Gastrocnemius medialis (tissue), 4 donors: ENCODE results near the gene IFNA13. TPM values are rescaled to one million over a fixed set of nuclear protein-coding genes. Genes with fewer than 3 reads are reported as not detected.

Source experiments
- ATAC-seq, 2 donors: fragments of 150-250 bp; one replicate each; pipeline ENCODE4 v1.9.1; 2016
- DNase-seq, 2 donors: peaks; one replicate each; pipeline ENCODE4 v3.0.0-alpha.2; 2019
- H3K27ac ChIP-seq, 4 donors: fragments of 200-600 bp; sonication (generic); 1 replicate in 1 of 4; 2 replicates in 3 of 4; pipeline ENCODE4 v1.5.1; 2016 to 2018; ENCODE audit warnings: mild to moderate bottlenecking in 2 of 4, moderate library complexity in 1 of 4
- H3K27me3 ChIP-seq, 3 donors: fragments of 200-600 bp; sonication (generic) in 2 of 3; 1 replicate in 1 of 3; 2 replicates in 2 of 3; pipeline versions ENCODE4 v1.5.1 to v1.6.0; 2016 to 2019; ENCODE audit warnings: mild to moderate bottlenecking in 1 of 3, moderate library complexity in 1 of 3
- H3K36me3 ChIP-seq, 2 donors: fragments of 200-600 bp; sonication (generic) in 1 of 2; one replicate each; pipeline ENCODE4 v1.5.1; 2017 to 2018
- H3K4me1 ChIP-seq, 2 donors: fragments of 200-600 bp; sonication (generic) in 1 of 2; one replicate each; pipeline ENCODE4 v1.5.1; 2016 to 2017; ENCODE audit warnings: mild to moderate bottlenecking in 2 of 2
- H3K4me3 ChIP-seq, 4 donors: fragments of 200-600 bp; sonication (generic) in 3 of 4; 1 replicate in 1 of 4; 2 replicates in 3 of 4; pipeline ENCODE4 v1.5.1; 2016 to 2019; ENCODE audit warnings: mild to moderate bottlenecking in 2 of 4
- H3K9me3 ChIP-seq, 3 donors: fragments of 200-600 bp; sonication (generic) in 2 of 3; 1 replicate in 1 of 3; 2 replicates in 2 of 3; pipeline ENCODE4 v1.5.1; 2016 to 2019
- POLR2A ChIP-seq, 2 donors: fragments of 450-650 bp; IDR thresholded peaks; one replicate each; pipeline ENCODE4 v1.6.1; 2017; ENCODE audit warnings: antibody characterized with exemption in 2 of 2, mild to moderate bottlenecking in 2 of 2, moderate library complexity in 2 of 2
- in situ Hi-C, 4 donors: fragments of 200-750 bp; cut with MboI; loops; one replicate each; pipeline versions ENCODE4 v1.15.0 to v1.8.0; 2017; ENCODE audit warnings: low sequenced_read_pairs in 4 of 4
- intact Hi-C: fragments of 100-400 bp; cut with DNase I; formaldehyde crosslinking; loops from one replicate; pipeline ENCODE4 v1.15.1; 2023; ENCODE audit warnings: low total_unique reads
- total RNA-seq, 4 donors: library from RNA; depleted of rRNA; stranded (reverse); fragments of >200 nt; gene quantifications; one replicate each; pipeline versions ENCODE4 v1.1.0 to v1.2.3, GENCODE V29; 2016
- TF ChIP-seq, protein P1 (sequence below), 5 experiments: fragments of 450-650 bp in 3 of 5; fragments of 200-600 bp in 2 of 5; sonication (generic) in 2 of 5; IDR thresholded peaks in 4 of 5; conservative IDR thresholded peaks in 1 of 5; 1 replicate in 4 of 5; 2 replicates in 1 of 5; pipeline ENCODE4 v1.5.1; 2016 to 2019; ENCODE audit warnings: antibody characterized with exemption in 5 of 5, mild to moderate bottlenecking in 3 of 5, moderate library complexity in 3 of 5

Gene IFNA13
- not detected for total RNA-seq

DNA sequence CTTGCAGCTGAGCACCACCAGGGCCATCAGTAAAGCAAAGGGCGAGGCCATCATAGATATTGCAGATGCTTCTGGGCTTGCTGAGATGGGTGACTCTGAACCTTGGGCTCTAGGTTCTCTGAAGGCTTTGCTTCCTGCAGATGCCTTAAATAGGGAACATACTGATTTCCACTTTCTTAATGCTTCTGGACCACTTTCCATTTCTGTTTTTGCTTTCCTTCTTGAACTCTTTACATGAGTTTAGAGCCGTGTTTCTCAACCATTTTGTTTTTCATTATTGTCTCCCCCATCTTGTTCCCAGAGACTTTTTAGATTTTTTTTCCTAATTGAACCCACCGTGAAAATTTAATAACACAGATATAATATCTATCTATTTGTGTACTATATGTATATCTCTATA, at the start of gene IFNA13:
IFNA13 (minus strand) TSS at position 101 of the 400 bp plus-strand sequence; CDS start at position 54, 47 bp downstream.
- no peaks in the 10 kb centered on the region for H3K27me3 ChIP-seq
- H3K9me3 ChIP-seq, result no peaks in the 10 kb centered on the region
- no peak within 1 kb of the TSS for H3K4me3 ChIP-seq
- H3K4me1 ChIP-seq, result no peaks in the 10 kb centered on the region
- TF ChIP-seq, protein P1, sequence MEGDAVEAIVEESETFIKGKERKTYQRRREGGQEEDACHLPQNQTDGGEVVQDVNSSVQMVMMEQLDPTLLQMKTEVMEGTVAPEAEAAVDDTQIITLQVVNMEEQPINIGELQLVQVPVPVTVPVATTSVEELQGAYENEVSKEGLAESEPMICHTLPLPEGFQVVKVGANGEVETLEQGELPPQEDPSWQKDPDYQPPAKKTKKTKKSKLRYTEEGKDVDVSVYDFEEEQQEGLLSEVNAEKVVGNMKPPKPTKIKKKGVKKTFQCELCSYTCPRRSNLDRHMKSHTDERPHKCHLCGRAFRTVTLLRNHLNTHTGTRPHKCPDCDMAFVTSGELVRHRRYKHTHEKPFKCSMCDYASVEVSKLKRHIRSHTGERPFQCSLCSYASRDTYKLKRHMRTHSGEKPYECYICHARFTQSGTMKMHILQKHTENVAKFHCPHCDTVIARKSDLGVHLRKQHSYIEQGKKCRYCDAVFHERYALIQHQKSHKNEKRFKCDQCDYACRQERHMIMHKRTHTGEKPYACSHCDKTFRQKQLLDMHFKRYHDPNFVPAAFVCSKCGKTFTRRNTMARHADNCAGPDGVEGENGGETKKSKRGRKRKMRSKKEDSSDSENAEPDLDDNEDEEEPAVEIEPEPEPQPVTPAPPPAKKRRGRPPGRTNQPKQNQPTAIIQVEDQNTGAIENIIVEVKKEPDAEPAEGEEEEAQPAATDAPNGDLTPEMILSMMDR (IDR thresholded peaks at IDR 0.05 in 4 of 5, conservative IDR thresholded peaks at IDR 0.05 in 1 of 5), result no peak
- no peak for TF ChIP-seq POLR2A (IDR thresholded peaks at IDR 0.05)
- no peaks in the 10 kb centered on the region for H3K36me3 ChIP-seq
- no peak within 1 kb of the TSS for H3K27ac ChIP-seq
- ATAC-seq, result no peak
- in situ Hi-C loops, result no loop called here
- intact Hi-C loops, result no loop called here
- no peak for DNase-seq

DNA sequence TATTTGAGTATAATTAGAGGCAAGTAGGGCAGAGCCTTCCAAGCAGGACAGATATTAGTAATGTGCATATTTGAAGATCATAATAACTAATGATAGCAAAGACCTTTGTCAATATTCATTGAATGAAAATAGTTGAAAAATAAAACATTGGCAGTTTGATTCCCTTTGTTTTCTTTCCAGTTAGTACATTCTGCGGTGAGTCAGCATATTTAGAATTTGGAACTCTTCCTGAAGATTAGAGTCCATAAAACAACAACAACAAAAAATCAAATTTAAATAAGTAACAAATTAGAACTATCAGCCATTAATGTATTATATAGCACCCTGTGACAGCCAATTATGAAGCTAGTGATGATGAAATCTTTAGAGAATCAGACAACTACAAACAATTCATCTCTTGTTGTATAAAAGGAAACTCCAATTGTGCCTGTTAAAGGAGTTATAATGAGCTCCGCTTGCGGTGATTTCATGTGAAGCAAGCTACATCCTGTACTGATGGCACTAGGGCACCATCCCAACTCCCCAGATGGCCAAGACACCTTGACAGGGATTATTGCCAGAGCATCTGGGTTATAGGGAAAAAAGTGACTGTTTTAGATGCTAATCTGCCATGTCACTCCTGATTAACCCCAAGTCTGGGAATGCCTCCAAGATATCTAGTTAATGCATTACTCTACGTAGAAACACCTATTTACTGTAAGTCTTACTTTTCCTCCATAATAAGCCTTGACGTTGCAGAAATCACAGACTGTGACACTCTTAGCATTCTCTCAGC, 47.8 kb upstream of the IFNA13 start:
- Histone ChIP-seq H3K27ac (no peak overlapping the region), H3K27me3 (no peaks in the 10 kb centered on the region), H3K36me3 (no peaks in the 10 kb centered on the region), H3K4me3 (no peak overlapping the region), H3K4me1 (no peaks in the 10 kb centered on the region), H3K9me3 (no peaks in the 10 kb centered on the region)
- ATAC-seq, result no peak
- DNase-seq, result no peak
- in situ Hi-C loops, result no loop called here
- TF ChIP-seq, protein P1 (IDR thresholded peaks at IDR 0.05 in 4 of 5, conservative IDR thresholded peaks at IDR 0.05 in 1 of 5), result no peak
- no peak for TF ChIP-seq POLR2A (IDR thresholded peaks at IDR 0.05)
- intact Hi-C loops, result no loop called here

DNA sequence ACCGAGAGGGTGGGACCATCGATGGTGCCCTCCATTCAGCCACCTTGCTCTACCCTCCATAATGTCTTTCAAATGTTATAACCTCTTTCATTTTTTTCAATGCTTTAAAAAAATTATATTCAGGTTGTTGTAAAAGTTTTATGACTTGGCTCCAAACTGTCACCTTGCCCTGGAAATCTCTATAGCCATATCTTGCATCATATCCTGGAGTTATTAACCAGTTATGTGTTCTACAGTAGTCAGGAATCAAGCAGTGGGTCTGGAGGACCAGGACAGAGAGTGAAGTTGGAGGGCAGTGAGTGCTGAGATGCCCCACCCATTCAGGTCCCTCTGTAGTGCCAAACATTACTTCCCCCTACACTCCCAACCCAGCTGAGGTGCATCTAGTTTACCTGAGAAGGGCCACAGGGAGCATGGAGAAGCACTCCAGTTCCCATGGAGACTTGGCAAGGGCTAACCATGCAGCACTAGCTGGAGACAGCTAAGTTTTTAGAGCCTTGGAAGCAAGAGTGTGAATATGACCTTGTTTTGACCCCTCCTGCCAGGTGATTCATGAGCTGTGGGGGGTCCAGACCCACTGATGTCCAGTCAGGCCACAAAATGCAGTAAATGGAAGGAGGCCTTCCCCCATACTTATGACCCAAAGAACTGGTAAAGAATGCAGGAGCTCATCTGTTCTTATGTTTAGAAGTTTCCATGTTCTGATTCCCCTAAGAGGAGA, 46.5 kb upstream of the IFNA13 start:
- DNase-seq (no peak), ATAC-seq (no peak)
- intact Hi-C loops, result no loop called here
- in situ Hi-C loops, result no loop called here
- H3K4me1 ChIP-seq, result no peaks in the 10 kb centered on the region
- TF ChIP-seq, protein P1 (IDR thresholded peaks at IDR 0.05 in 4 of 5, conservative IDR thresholded peaks at IDR 0.05 in 1 of 5), result no peak
- no peaks in the 10 kb centered on the region for H3K27me3 ChIP-seq
- no peaks in the 10 kb centered on the region for H3K36me3 ChIP-seq
- H3K9me3 ChIP-seq, result no peaks in the 10 kb centered on the region
- H3K4me3 ChIP-seq, result no peak overlapping the region
- no peak overlapping the region for H3K27ac ChIP-seq

DNA sequence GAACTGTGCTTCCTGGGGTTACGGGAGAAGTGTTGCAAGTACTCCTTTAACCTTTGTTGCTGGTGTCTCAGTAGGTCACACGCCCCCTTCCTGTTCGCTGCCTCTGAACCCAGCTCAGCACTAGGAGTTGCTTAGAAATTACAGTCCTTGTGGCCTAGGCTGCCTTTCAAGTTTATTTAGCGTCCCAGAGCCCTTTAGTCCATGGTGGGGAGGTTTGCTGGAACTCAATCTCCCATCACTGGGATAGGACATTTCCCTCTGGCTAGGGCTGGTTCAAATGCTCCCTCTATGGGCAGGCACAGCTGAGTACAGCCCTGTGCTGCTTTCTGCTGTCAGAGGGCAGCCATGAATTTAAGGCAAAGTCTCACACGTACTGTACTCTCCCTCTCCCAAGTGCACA, 45.8 kb upstream of the IFNA13 start:
- Histone ChIP-seq H3K4me1 (no peaks in the 10 kb centered on the region), H3K27me3 (no peaks in the 10 kb centered on the region), H3K4me3 (no peak overlapping the region), H3K36me3 (no peaks in the 10 kb centered on the region), H3K27ac (no peak overlapping the region), H3K9me3 (no peaks in the 10 kb centered on the region)
- TF ChIP-seq, protein P1 (IDR thresholded peaks at IDR 0.05 in 4 of 5, conservative IDR thresholded peaks at IDR 0.05 in 1 of 5), result no peak
- TF ChIP-seq POLR2A (IDR thresholded peaks at IDR 0.05), result no peak
- intact Hi-C loops (no loop called here), in situ Hi-C loops (no loop called here)
- DNase-seq, result no peak
- ATAC-seq, result no peak
